HCT116 (cell line): Measurements from ENCODE around the gene TLL2. TPM values are rescaled to one million over a fixed set of nuclear protein-coding genes. Genes with fewer than 3 reads are reported as not detected.

Experiments used
- ATAC-seq: fragments of 200-7000 bp; cut with Tn5 transposase; 2 replicates; pipeline ENCODE4 v1.9.1; 2020; ENCODE audit warnings: mild to moderate bottlenecking, moderate library complexity
- BruUV-seq: library from RNA; stranded (reverse); fragments of 400-500 nt; replicated peaks from 2 replicates; lab custom pipeline; 2021; lab: Mats Ljungman, UMichigan
- CTCF ChIA-PET: fragments of 300-600 bp; sonication (Branson Sonifier 250); formaldehyde crosslinking; loops from one replicate; lab custom pipeline; 2021; ENCODE audit warnings: antibody characterized with exemption; lab: Charles Lee
- POLR2A ChIA-PET: fragments of 300-600, 350-600 bp; sonication (Branson Sonifier 250); formaldehyde crosslinking; loops from one replicate; lab custom pipeline; 2021; ENCODE audit warnings: antibody characterized with exemption; lab: Charles Lee
- RAD21 ChIA-PET, 2 experiments: fragments of 300-600 bp; sonication (Branson Sonifier 250); formaldehyde crosslinking; loops; one replicate each; lab custom pipeline; 2023; ENCODE audit warnings: low total read pairs in 2 of 2; ENCODE audit not compliant: uncharacterized antibody in 2 of 2, unreplicated experiment in 2 of 2, low non-redundant PET in 1 of 2; lab: Charles Lee
- DNase-seq: peaks from one replicate; pipeline ENCODE4 v3.0.0-alpha.2; 2010; ENCODE audit warnings: low read depth, low spot score
- H2AFZ ChIP-seq: fragments of 200-600 bp; shearing (Covaris generic), sonication (generic); 2 replicates; pipeline ENCODE4 v1.6.1; 2017; ENCODE audit warnings: low read depth, mixed run types, mixed read lengths, antibody characterized with exemption, low read length; ENCODE audit not compliant: poor library complexity, severe bottlenecking
- H3K27ac ChIP-seq: 2 replicates; pipeline ENCODE4 v1.5.1; 2012; ENCODE audit warnings: low read depth, low read length
- H3K27me3 ChIP-seq: fragments of 200-600 bp; sonication (generic); 2 replicates; pipeline ENCODE4 v1.6.1; 2016; ENCODE audit warnings: mixed run types, low read length, mixed read lengths; ENCODE audit not compliant: insufficient read depth
- H3K36me3 ChIP-seq, 2 experiments: fragments of 200-500 bp in 1 of 2; fragments of 200-600 bp in 1 of 2; sonication (Bioruptor generic) in 1 of 2; sonication (generic) in 1 of 2; 2 replicates each; pipeline versions ENCODE4 v1.5.1 to v1.6.1; 2014 to 2016; ENCODE audit warnings: low read length in 2 of 2, inconsistent platforms in 1 of 2, mixed read lengths in 1 of 2, mixed run types in 1 of 2; ENCODE audit not compliant: insufficient read depth in 2 of 2, control insufficient read depth in 1 of 2
- H3K4me1 ChIP-seq, 2 experiments: fragments of 200-600 bp in 1 of 2; sonication (generic) in 1 of 2; 2 replicates each; pipeline versions ENCODE4 v1.5.1 to v1.6.1; 2012 to 2017; ENCODE audit warnings: low read length in 2 of 2, inconsistent platforms in 1 of 2, mild to moderate bottlenecking in 1 of 2, mixed read lengths in 1 of 2, mixed run types in 1 of 2, moderate library complexity in 1 of 2; ENCODE audit not compliant: insufficient read depth in 2 of 2, control insufficient read depth in 1 of 2
- H3K4me2 ChIP-seq: fragments of 200-600 bp; sonication (generic); 2 replicates; pipeline ENCODE4 v1.6.1; 2017; ENCODE audit warnings: mixed run types, low read length, mixed read lengths
- H3K4me3 ChIP-seq, 2 experiments: fragments of 200-600 bp in 1 of 2; sonication (generic) in 1 of 2; replicated peaks in 1 of 2; 2 replicates each; pipeline ENCODE4 v1.5.1; 2011 to 2016; ENCODE audit warnings: low read length in 2 of 2, control low read depth in 1 of 2, low read depth in 1 of 2, mild to moderate bottlenecking in 1 of 2, mixed read lengths in 1 of 2, mixed run types in 1 of 2
- H3K79me2 ChIP-seq: fragments of 200-600 bp; sonication (generic); 2 replicates; pipeline ENCODE4 v1.6.1; 2017; ENCODE audit warnings: mild to moderate bottlenecking, mixed run types, low read length, moderate library complexity, mixed read lengths; ENCODE audit not compliant: insufficient read depth
- H3K9ac ChIP-seq: fragments of 200-600 bp; sonication (generic); 2 replicates; pipeline ENCODE4 v1.6.1; 2016; ENCODE audit warnings: low read length, mixed read lengths
- H3K9me2 ChIP-seq: fragments of 200-600 bp; sonication (generic), shearing (Covaris generic); 2 replicates; pipeline ENCODE4 v1.6.1; 2017; ENCODE audit warnings: mixed run types, mild to moderate bottlenecking, moderate library complexity; ENCODE audit not compliant: insufficient read depth
- H3K9me3 ChIP-seq, 2 experiments: fragments of 200-500 bp in 1 of 2; fragments of 200-600 bp in 1 of 2; sonication (Bioruptor generic) in 1 of 2; sonication (generic) in 1 of 2; 2 replicates each; pipeline ENCODE4 v1.6.1; 2014 to 2017; ENCODE audit warnings: low read length in 2 of 2, mixed read lengths in 2 of 2, inconsistent platforms in 1 of 2, low read depth in 1 of 2, mild to moderate bottlenecking in 1 of 2, mixed run types in 1 of 2, moderate library complexity in 1 of 2; ENCODE audit not compliant: control insufficient read depth in 1 of 2, insufficient read depth in 1 of 2
- H4K20me1 ChIP-seq: fragments of 200-600 bp; sonication (generic), shearing (Covaris generic); 2 replicates; pipeline ENCODE4 v1.6.1; 2017; ENCODE audit warnings: mixed run types, mild to moderate bottlenecking, moderate library complexity; ENCODE audit not compliant: insufficient read depth
- CBX3 ChIP-seq: IDR thresholded peaks from 2 replicates; pipeline ENCODE4 v1.6.1; 2012; ENCODE audit warnings: low read depth
- CTCF ChIP-seq, 3 experiments: fragments of 200-600 bp in 1 of 3; sonication (generic) in 1 of 3; IDR thresholded peaks in 2 of 3; conservative IDR thresholded peaks in 1 of 3; 2 replicates each; pipeline ENCODE4 v1.5.1; 2012 to 2017; ENCODE audit warnings: low read depth in 2 of 3, low read length in 2 of 3, antibody characterized with exemption in 1 of 3, borderline replicate concordance in 1 of 3, control low read depth in 1 of 3, mild to moderate bottlenecking in 1 of 3, mixed read lengths in 1 of 3, mixed run types in 1 of 3, moderate library complexity in 1 of 3; ENCODE audit not compliant: insufficient read depth in 1 of 3
- EGR1 ChIP-seq: IDR thresholded peaks from 2 replicates; pipeline ENCODE4 v1.6.1; 2012; ENCODE audit warnings: low read depth
- EZH2 ChIP-seq: fragments of 200-600 bp; sonication (generic); IDR thresholded peaks from 2 replicates; pipeline ENCODE4 v1.6.1; 2017; ENCODE audit warnings: antibody characterized with exemption, mixed run types
- FOSL1 ChIP-seq: IDR thresholded peaks from 2 replicates; pipeline ENCODE4 v1.6.1; 2012; ENCODE audit warnings: low read depth
- POLR2AphosphoS5 ChIP-seq: IDR thresholded peaks from 2 replicates; pipeline ENCODE4 v1.6.1; 2011; ENCODE audit warnings: mild to moderate bottlenecking, low read depth, low read length, moderate library complexity
- SP1 ChIP-seq: IDR thresholded peaks from 2 replicates; pipeline ENCODE4 v1.6.1; 2012; ENCODE audit warnings: low read depth
- SRF ChIP-seq: IDR thresholded peaks from 2 replicates; pipeline ENCODE4 v1.6.1; 2012; ENCODE audit warnings: low read depth
- YY1 ChIP-seq: IDR thresholded peaks from 2 replicates; pipeline ENCODE4 v1.6.1; 2011; ENCODE audit warnings: low read length, low read depth, moderate library complexity, mild to moderate bottlenecking; ENCODE audit not compliant: insufficient replicate concordance; ENCODE audit errors: extremely low read depth
- ZFX ChIP-seq: fragments of 450-650 bp; IDR thresholded peaks from 2 replicates; pipeline ENCODE4 v1.6.1; 2017
- intact Hi-C: fragments of 100-400 bp; cut with micrococcal nuclease; formaldehyde crosslinking; loops from 2 replicates; pipeline ENCODE4 v1.10.0; 2022
- total RNA-seq: library from RNA; stranded (reverse); gene quantifications from one replicate; pipeline ENCODE4 v1.2.1, GENCODE V29; 2021; ENCODE audit not compliant: unreplicated experiment

The TLL2 gene
- total RNA-seq, 1 experiment from 2014 or later: 1.3 TPM

- TF ChIP-seq SP1 (no peak), CTCF (IDR thresholded peaks at IDR 0.05 in 2 of 3, conservative IDR thresholded peaks at IDR 0.05 in 1 of 3; ENCODE audit: borderline replicate concordance in 1 of 3, insufficient read depth in 1 of 3, low read depth in 2 of 3, low read length in 2 of 3) (no peak), SRF (no peak), YY1 (no peak), EGR1 (no peak), FOSL1 (no peak)
Observed at GRCh38 chr10:96465599-96465998, 48.1 kb downstream of the TLL2 start (continued).

GRCh38 chr10:96463562-96463961 is 50.2 kb downstream of the TLL2 start:
- Histone ChIP-seq H4K20me1 (no peaks in the 10 kb centered on the region), H3K4me3 (no peak overlapping the region), H3K9me3 (no peaks in the 10 kb centered on the region), H3K9ac (no peak overlapping the region), H2AFZ (no peak overlapping the region), H3K27ac (no peak overlapping the region), H3K36me3 (no peaks in the 10 kb centered on the region), H3K27me3 (peaks cover 13% of the 10 kb centered on the region)
- DNase-seq (no peak), ATAC-seq (no peak)
- POLR2A ChIA-PET: no interaction called here
- BruUV-seq: no TSS peak
- TF ChIP-seq EZH2: no peak
- no peak for TF ChIP-seq SRF
- no peak for TF ChIP-seq ZFX
- TF ChIP-seq CBX3: no peak
- TF ChIP-seq POLR2AphosphoS5: no peak
- TF ChIP-seq, all 23 proteins: peak for 0
- intact Hi-C loops: no loop called here
- ChIA-PET RAD21 (no interaction called here), CTCF (no interaction called here)
- H3K9me2 ChIP-seq: no peaks in the 10 kb centered on the region
- no peaks in the 10 kb centered on the region for H3K4me1 ChIP-seq
- H3K4me2 ChIP-seq: no peak overlapping the region
- H3K79me2 ChIP-seq: no peaks in the 10 kb centered on the region
